IMR-90 (cell line): Measurements from ENCODE around the gene GGN. TPM values are rescaled to one million over a fixed set of nuclear protein-coding genes. Genes with fewer than 3 reads are reported as not detected.

Source experiments
- ATAC-seq: fragments of 200-7000 bp; cut with Tn5 transposase; 2 replicates; pipeline ENCODE4 v1.9.1; 2020; ENCODE audit warnings: low read depth, mild to moderate bottlenecking, moderate library complexity
- BruUV-seq: library from RNA; stranded (reverse); fragments of 400-500 nt; replicated peaks from 2 replicates; lab custom pipeline; 2021; lab: Mats Ljungman, UMichigan
- CTCF ChIA-PET: fragments of 300-600 bp; formaldehyde crosslinking; extraction: SDS; loops from one replicate; lab custom pipeline; 2021; ENCODE audit warnings: antibody characterized with exemption; lab: Yijun Ruan, JAX
- POLR2A ChIA-PET: fragments of 300-600 bp; sonication (Branson Sonifier 250); formaldehyde crosslinking; loops from one replicate; lab custom pipeline; 2022; ENCODE audit warnings: antibody characterized with exemption; ENCODE audit not compliant: unreplicated experiment; lab: Charles Lee
- DNase-seq: peaks from one replicate; pipeline ENCODE4 v3.0.0; 2013
- H2AFZ ChIP-seq: replicated peaks from 2 replicates; pipeline ENCODE3; 2013; ENCODE audit warnings: low read length, mild to moderate bottlenecking; ENCODE audit not compliant: poor library complexity
- H2AK5ac ChIP-seq: 2 replicates; pipeline ENCODE4 v1.6.1; 2013; ENCODE audit warnings: low read depth, low read length, inconsistent platforms
- H2AK9ac ChIP-seq: replicated peaks from 2 replicates; pipeline ENCODE3; 2013; ENCODE audit warnings: mild to moderate bottlenecking, low read depth, low read length, moderate library complexity; ENCODE audit not compliant: poor library complexity
- H2BK120ac ChIP-seq: 2 replicates; pipeline ENCODE4 v1.6.1; 2013; ENCODE audit warnings: low read depth, low read length, inconsistent platforms
- H2BK15ac ChIP-seq: 3 replicates; pipeline ENCODE4 v1.6.1; 2013; ENCODE audit warnings: low read depth, low read length, inconsistent platforms
- H2BK20ac ChIP-seq: 2 replicates; pipeline ENCODE4 v1.6.1; 2013; ENCODE audit warnings: low read depth, mild to moderate bottlenecking, inconsistent platforms, low read length, moderate library complexity
- H2BK5ac ChIP-seq: 2 replicates; pipeline ENCODE4 v1.6.1; 2013; ENCODE audit warnings: mild to moderate bottlenecking, low read depth, low read length, inconsistent platforms; ENCODE audit not compliant: poor library complexity, severe bottlenecking
- H3K14ac ChIP-seq: replicated peaks from 2 replicates; pipeline ENCODE4 v1.6.1; 2013; ENCODE audit warnings: low read depth, low read length, inconsistent platforms
- H3K18ac ChIP-seq: 2 replicates; pipeline ENCODE4 v1.6.1; 2013; ENCODE audit warnings: low read depth, low read length, control low read depth
- H3K23ac ChIP-seq: 2 replicates; pipeline ENCODE4 v1.6.1; 2013; ENCODE audit warnings: low read depth, low read length, inconsistent platforms
- H3K27ac ChIP-seq: 2 replicates; pipeline ENCODE4 v1.5.1; 2013; ENCODE audit warnings: mild to moderate bottlenecking, control low read depth, low read length; ENCODE audit not compliant: insufficient read depth
- H3K27me3 ChIP-seq: 2 replicates; pipeline ENCODE4 v1.6.1; 2013; ENCODE audit warnings: low read length; ENCODE audit not compliant: control insufficient read depth, insufficient read depth
- H3K36me3 ChIP-seq: 2 replicates; pipeline ENCODE4 v1.6.1; 2013; ENCODE audit warnings: low read length, mixed read lengths; ENCODE audit not compliant: control insufficient read depth, insufficient read depth
- H3K4ac ChIP-seq: 2 replicates; pipeline ENCODE4 v1.6.1; 2013; ENCODE audit warnings: low read depth, low read length, inconsistent platforms
- H3K4me1 ChIP-seq: 2 replicates; pipeline ENCODE4 v1.6.1; 2013; ENCODE audit warnings: low read length, mixed read lengths; ENCODE audit not compliant: control insufficient read depth, insufficient read depth
- H3K4me2 ChIP-seq: 2 replicates; pipeline ENCODE4 v1.6.1; 2013; ENCODE audit warnings: low read depth, mild to moderate bottlenecking, control low read depth, low read length, moderate library complexity
- H3K4me3 ChIP-seq: 2 replicates; pipeline ENCODE4 v1.5.1; 2013; ENCODE audit warnings: low read depth, mild to moderate bottlenecking, control low read depth, low read length, moderate library complexity; ENCODE audit not compliant: insufficient read depth
- H3K56ac ChIP-seq: 2 replicates; pipeline ENCODE4 v1.6.1; 2013; ENCODE audit warnings: low read length, inconsistent platforms; ENCODE audit not compliant: insufficient read depth; ENCODE audit errors: extremely low read depth
- H3K79me1 ChIP-seq, 2 experiments: 2 replicates each; pipeline ENCODE4 v1.6.1; 2013; ENCODE audit warnings: low read length in 2 of 2, inconsistent platforms in 1 of 2, low read depth in 1 of 2
- H3K9ac ChIP-seq: 2 replicates; pipeline ENCODE4 v1.6.1; 2013; ENCODE audit warnings: low read depth, low read length, control low read depth
- H3K9me1 ChIP-seq: 2 replicates; pipeline ENCODE4 v1.6.1; 2013; ENCODE audit warnings: low read length, inconsistent platforms; ENCODE audit not compliant: insufficient read depth
- H3K9me3 ChIP-seq: 2 replicates; pipeline ENCODE4 v1.6.1; 2013; ENCODE audit warnings: low read length; ENCODE audit not compliant: control insufficient read depth, insufficient read depth
- H4K20me1 ChIP-seq: 2 replicates; pipeline ENCODE4 v1.6.1; 2013; ENCODE audit warnings: low read length, inconsistent platforms; ENCODE audit not compliant: insufficient read depth
- H4K5ac ChIP-seq: 2 replicates; pipeline ENCODE4 v1.6.1; 2013; ENCODE audit warnings: mild to moderate bottlenecking, low read depth, low read length, control low read depth
- H4K8ac ChIP-seq, 2 experiments: 2 replicates each; pipeline ENCODE4 v1.6.1; 2013; ENCODE audit warnings: low read depth in 2 of 2, low read length in 2 of 2, control low read depth in 1 of 2, inconsistent platforms in 1 of 2
- H4K91ac ChIP-seq: 2 replicates; pipeline ENCODE4 v1.6.1; 2013; ENCODE audit warnings: low read depth, low read length, inconsistent platforms; ENCODE audit not compliant: insufficient read depth
- BHLHE40 ChIP-seq: fragments of 150-350 bp; IDR thresholded peaks from 2 replicates; pipeline ENCODE4 v1.6.1; 2016; ENCODE audit warnings: mild to moderate bottlenecking, low read depth, low read length
- CEBPB ChIP-seq: IDR thresholded peaks from 2 replicates; pipeline ENCODE4 v1.6.1; 2012; ENCODE audit warnings: low read depth, low read length, improper control_type of control experiment
- CHD1 ChIP-seq: IDR thresholded peaks from 2 replicates; pipeline ENCODE4 v1.6.1; 2012; ENCODE audit warnings: low read depth, low read length, improper control_type of control experiment
- FOS ChIP-seq: fragments of 150-350 bp; IDR thresholded peaks from 2 replicates; pipeline ENCODE4 v1.6.1; 2016; ENCODE audit warnings: low read depth, low read length
- MAZ ChIP-seq: IDR thresholded peaks from 2 replicates; pipeline ENCODE4 v1.6.1; 2012; ENCODE audit warnings: low read depth, mild to moderate bottlenecking, low read length, improper control_type of control experiment, moderate library complexity, borderline replicate concordance
- NFE2L2 ChIP-seq: fragments of 150-350 bp; IDR thresholded peaks from 2 replicates; pipeline ENCODE4 v1.6.1; 2016; ENCODE audit warnings: low read depth, mild to moderate bottlenecking, low read length
- POLR2A ChIP-seq: IDR thresholded peaks from 2 replicates; pipeline ENCODE4 v1.6.1; 2012; ENCODE audit warnings: mild to moderate bottlenecking, low read depth, low read length
- RAD21 ChIP-seq: IDR thresholded peaks from 2 replicates; pipeline ENCODE4 v1.6.1; 2012; ENCODE audit warnings: low read length, improper control_type of control experiment
- RCOR1 ChIP-seq: IDR thresholded peaks from 2 replicates; pipeline ENCODE4 v1.6.1; 2012; ENCODE audit warnings: mild to moderate bottlenecking, low read length, improper control_type of control experiment; ENCODE audit not compliant: insufficient replicate concordance
- RFX5 ChIP-seq: IDR thresholded peaks from 2 replicates; pipeline ENCODE4 v1.8.0; 2012; ENCODE audit warnings: low read depth, mild to moderate bottlenecking, low read length, moderate library complexity
- SMC3 ChIP-seq: fragments of 150-350 bp; IDR thresholded peaks from 2 replicates; pipeline ENCODE4 v1.6.1; 2016; ENCODE audit warnings: low read depth, mild to moderate bottlenecking, antibody characterized with exemption, low read length, moderate library complexity
- USF2 ChIP-seq: fragments of 150-350 bp; IDR thresholded peaks from 2 replicates; pipeline ENCODE4 v1.6.1; 2017; ENCODE audit warnings: mild to moderate bottlenecking, antibody characterized with exemption, low read length, low read depth
- WGBS, 2 experiments: methylation state at CpG; one replicate each; pipeline versions ENCODE4 v1.1.5 to v1.1.7; 2013; ENCODE audit warnings: missing lambda C conversion rate in 2 of 2; ENCODE audit not compliant: insufficient read length in 1 of 2; ENCODE audit errors: extremely low coverage in 2 of 2; 5-methylcytosine and 5-hydroxymethylcytosine counted together
- dilution Hi-C: fragments of 300-500 bp; cut with HindIII; formaldehyde crosslinking; loops from one replicate; pipeline ENCODE4 v1.14.3; 2018; ENCODE audit warnings: low sequenced_read_pairs; ENCODE audit not compliant: unreplicated experiment
- in situ Hi-C: fragments of 300-500 bp; cut with MboI; formaldehyde crosslinking; loops from 3 replicates; pipeline ENCODE4 v1.14.3; 2019; ENCODE audit warnings: low sequenced_read_pairs, inconsistent platforms, mixed read lengths
- intact Hi-C: fragments of 100-400 bp; cut with micrococcal nuclease; formaldehyde crosslinking; loops from 2 replicates; pipeline ENCODE4 v1.10.0; 2022
- polyA plus RNA-seq, 3 experiments: library from polyadenylated mRNA; depleted of rRNA; stranded (reverse); fragments of >200 nt; gene quantifications; 2 replicates each; pipeline ENCODE4 v1.2.3, GENCODE V29; 2012; ENCODE audit warnings: low replicate concordance in 1 of 3
- total RNA-seq: library from RNA; depleted of rRNA; stranded (reverse); fragments of >200 nt; gene quantifications from 2 replicates; pipeline ENCODE4 v1.2.3, GENCODE V29; 2012
- TF ChIP-seq, protein P1 (sequence below): conservative IDR thresholded peaks from 2 replicates; pipeline ENCODE4 v1.5.1; 2012; ENCODE audit warnings: mild to moderate bottlenecking, low read depth, low read length, improper control_type of control experiment
- TF ChIP-seq, protein P2 (sequence below): fragments of 150-350 bp; IDR thresholded peaks from 2 replicates; pipeline ENCODE4 v1.6.1; 2016; ENCODE audit warnings: low read depth, mild to moderate bottlenecking, low read length, moderate library complexity, borderline replicate concordance

The GGN gene
- total and polyA plus RNA-seq, 2 of the 4 experiments (the other 2 are of a cell fraction), result under 0.01 to 0.65 TPM

GRCh38 chr19:38401148-38401547, 13.3 kb upstream of the GGN start:
- Histone ChIP-seq H2BK120ac (no peak overlapping the region), H4K91ac (no peak overlapping the region), H3K4me2 (no peak overlapping the region), H3K4ac (no peak overlapping the region), H2BK20ac (no peak overlapping the region), H3K27me3 (no peaks in the 10 kb centered on the region), H2AK5ac (no peak overlapping the region), H4K5ac (no peak overlapping the region), H2AFZ (no peak overlapping the region), H4K20me1 (no peaks in the 10 kb centered on the region), H3K4me1 (no peaks in the 10 kb centered on the region), H2AK9ac (no peak overlapping the region), H3K9me1 (0 out of 2 replicates have a peak, but pooled peaks cover 3% of the 10 kb centered on the region), H3K79me1 (peaks cover 6 to 12% of the 10 kb centered on the region in 2 experiments; a peak in 3 of 4 replicates), H3K9ac (no peak overlapping the region), H3K36me3 (peaks cover 14% of the 10 kb centered on the region; the same call in 1 of the 2 replicates), H3K14ac (no peak overlapping the region), H3K4me3 (no peak overlapping the region), H2BK5ac (no peak overlapping the region), H4K8ac (no peak overlapping the region), H3K9me3 (no peaks in the 10 kb centered on the region), H2BK15ac (no peak overlapping the region), H3K56ac (no peak overlapping the region), H3K27ac (no peak overlapping the region), H3K18ac (no peak overlapping the region), H3K23ac (no peak overlapping the region)
- intact Hi-C loops (no loop called here), in situ Hi-C loops (loop anchor here (25.0 kb wide), 1 partner anchor 536 kb away; the partner anchor contains the start of genes MRPS12 and SARS2), dilution Hi-C loops (no loop called here)
- ChIA-PET POLR2A (no interaction called here), CTCF (interaction anchor here (1.5 kb wide), 1 partner anchor 529 kb away, joined by 4 read pairs; the partner anchor contains the start of genes MRPS12 and SARS2)
- DNase-seq (peak; percentile 50), ATAC-seq (no peak)
- WGBS, 2 experiments, result no CpG with 5 or more reads among the region's 3 CpGs
- TF ChIP-seq RFX5 (no peak), POLR2A (no peak), NFE2L2 (no peak), USF2 (no peak), MAZ (no peak), BHLHE40 (no peak), RAD21 (no peak), FOS (no peak), CHD1 (no peak), SMC3 (no peak), CEBPB (no peak), RCOR1 (no peak)
- TF ChIP-seq, protein P1, sequence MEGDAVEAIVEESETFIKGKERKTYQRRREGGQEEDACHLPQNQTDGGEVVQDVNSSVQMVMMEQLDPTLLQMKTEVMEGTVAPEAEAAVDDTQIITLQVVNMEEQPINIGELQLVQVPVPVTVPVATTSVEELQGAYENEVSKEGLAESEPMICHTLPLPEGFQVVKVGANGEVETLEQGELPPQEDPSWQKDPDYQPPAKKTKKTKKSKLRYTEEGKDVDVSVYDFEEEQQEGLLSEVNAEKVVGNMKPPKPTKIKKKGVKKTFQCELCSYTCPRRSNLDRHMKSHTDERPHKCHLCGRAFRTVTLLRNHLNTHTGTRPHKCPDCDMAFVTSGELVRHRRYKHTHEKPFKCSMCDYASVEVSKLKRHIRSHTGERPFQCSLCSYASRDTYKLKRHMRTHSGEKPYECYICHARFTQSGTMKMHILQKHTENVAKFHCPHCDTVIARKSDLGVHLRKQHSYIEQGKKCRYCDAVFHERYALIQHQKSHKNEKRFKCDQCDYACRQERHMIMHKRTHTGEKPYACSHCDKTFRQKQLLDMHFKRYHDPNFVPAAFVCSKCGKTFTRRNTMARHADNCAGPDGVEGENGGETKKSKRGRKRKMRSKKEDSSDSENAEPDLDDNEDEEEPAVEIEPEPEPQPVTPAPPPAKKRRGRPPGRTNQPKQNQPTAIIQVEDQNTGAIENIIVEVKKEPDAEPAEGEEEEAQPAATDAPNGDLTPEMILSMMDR, result no peak
- TF ChIP-seq, protein P2, sequence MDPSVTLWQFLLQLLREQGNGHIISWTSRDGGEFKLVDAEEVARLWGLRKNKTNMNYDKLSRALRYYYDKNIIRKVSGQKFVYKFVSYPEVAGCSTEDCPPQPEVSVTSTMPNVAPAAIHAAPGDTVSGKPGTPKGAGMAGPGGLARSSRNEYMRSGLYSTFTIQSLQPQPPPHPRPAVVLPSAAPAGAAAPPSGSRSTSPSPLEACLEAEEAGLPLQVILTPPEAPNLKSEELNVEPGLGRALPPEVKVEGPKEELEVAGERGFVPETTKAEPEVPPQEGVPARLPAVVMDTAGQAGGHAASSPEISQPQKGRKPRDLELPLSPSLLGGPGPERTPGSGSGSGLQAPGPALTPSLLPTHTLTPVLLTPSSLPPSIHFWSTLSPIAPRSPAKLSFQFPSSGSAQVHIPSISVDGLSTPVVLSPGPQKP, result no peak
- no TSS peak for BruUV-seq
